Activated CD8-positive, alpha-beta T cell treated with anti-CD3 and anti-CD28 coated beads, Interleukin-2, amount 10 ng/mL, durations not matched to agents 7 days and 5 days (primary cell): Measurements from ENCODE around the gene COX7B. TPM values are rescaled to one million over a fixed set of nuclear protein-coding genes. Genes with fewer than 3 reads are reported as not detected.
"Not testable (repeated sequence)": the region's sequence is repeated elsewhere in the genome, so short reads cannot be mapped to it uniquely, and the experiment has no call there.

Source experiments
- ATAC-seq: fragments of 150-1000 bp; cut with Tn5 transposase; one replicate; pipeline ENCODE4 v1.10.0; 2021; ENCODE audit warnings: moderate library complexity
- CTCF ChIA-PET: fragments of 350-600 bp; sonication (Branson Sonifier 250); formaldehyde crosslinking; loops from one replicate; lab custom pipeline; 2021; ENCODE audit warnings: antibody characterized with exemption; lab: Charles Lee
- POLR2A ChIA-PET: fragments of 350-600 bp; sonication (Branson Sonifier 250); formaldehyde crosslinking; loops from one replicate; lab custom pipeline; 2021; ENCODE audit warnings: antibody characterized with exemption; lab: Charles Lee
- DNase-seq: peaks from one replicate; pipeline ENCODE4 v3.0.0-alpha.2; 2020
- H3K27ac Mint-ChIP-seq: one replicate; pipeline ENCODE4 v1.8.0; 2021; ENCODE audit warnings: mild to moderate bottlenecking, mixed read lengths
- H3K27me3 Mint-ChIP-seq: one replicate; pipeline ENCODE4 v1.8.0; 2021; ENCODE audit warnings: low read depth, mixed read lengths
- H3K36me3 Mint-ChIP-seq: one replicate; pipeline ENCODE4 v1.8.0; 2021; ENCODE audit warnings: low read depth, mixed read lengths
- H3K4me1 Mint-ChIP-seq: one replicate; pipeline ENCODE4 v1.8.0; 2021; ENCODE audit warnings: low read depth, mixed read lengths
- H3K4me3 Mint-ChIP-seq: one replicate; pipeline ENCODE4 v1.8.0; 2021; ENCODE audit warnings: mild to moderate bottlenecking, mixed read lengths
- H3K9me3 Mint-ChIP-seq: one replicate; pipeline ENCODE4 v1.8.0; 2022; ENCODE audit warnings: mixed read lengths; ENCODE audit not compliant: insufficient read depth
- total RNA-seq, 2 experiments: library from RNA; stranded (reverse); gene quantifications; one replicate each; pipeline ENCODE4 v1.2.3, GENCODE V29; 2021

Gene COX7B, protein sequence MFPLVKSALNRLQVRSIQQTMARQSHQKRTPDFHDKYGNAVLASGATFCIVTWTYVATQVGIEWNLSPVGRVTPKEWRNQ
- total RNA-seq = 100 to 1,000 TPM; 329 to 334 TPM

DNA sequence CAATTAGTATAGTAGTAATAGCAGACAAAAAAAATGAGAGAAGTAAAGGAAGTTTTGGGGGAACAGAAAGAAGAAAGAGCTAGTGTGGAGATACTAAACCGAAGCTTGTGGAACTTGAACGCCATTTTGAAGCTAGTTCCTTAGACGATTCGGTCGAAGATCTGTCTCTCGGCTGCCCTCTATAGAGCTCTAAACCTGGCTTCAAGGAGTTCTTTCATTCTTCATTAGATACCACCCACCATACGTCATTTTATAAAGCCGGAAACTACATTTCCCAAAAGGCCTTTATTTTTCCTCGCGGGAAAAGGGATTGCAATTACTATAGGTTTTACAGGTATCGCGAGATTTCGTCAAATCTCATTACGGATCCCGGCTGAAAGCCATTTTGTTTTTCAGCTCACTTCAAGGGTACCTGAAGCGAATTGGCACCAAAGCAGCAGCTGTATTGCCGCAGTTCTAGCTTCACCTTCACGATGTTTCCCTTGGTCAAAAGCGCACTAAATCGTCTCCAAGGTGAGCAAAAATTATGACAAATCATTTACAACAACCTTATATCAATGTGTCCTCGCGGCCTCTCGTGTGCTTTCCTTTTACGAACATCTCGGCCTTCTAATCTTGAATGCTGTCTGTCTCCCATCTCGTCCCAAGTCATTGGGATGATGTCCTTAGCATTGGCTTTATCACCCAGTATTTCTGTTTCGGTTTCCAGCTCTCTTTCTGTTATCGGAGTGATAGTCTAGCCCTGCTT is at the start of gene COX7B:
COX7B (plus strand) TSS at position 388 of the 748 bp plus-strand sequence; CDS start at position 474, 86 bp downstream.
- POLR2A ChIA-PET = interaction anchor here (0.7 to 2.1 kb wide), 10 partner anchors 8 to 207 kb away, joined by 3 to 21 read pairs (median 4); partner anchors contain the start of gene ATP7A

DNA sequence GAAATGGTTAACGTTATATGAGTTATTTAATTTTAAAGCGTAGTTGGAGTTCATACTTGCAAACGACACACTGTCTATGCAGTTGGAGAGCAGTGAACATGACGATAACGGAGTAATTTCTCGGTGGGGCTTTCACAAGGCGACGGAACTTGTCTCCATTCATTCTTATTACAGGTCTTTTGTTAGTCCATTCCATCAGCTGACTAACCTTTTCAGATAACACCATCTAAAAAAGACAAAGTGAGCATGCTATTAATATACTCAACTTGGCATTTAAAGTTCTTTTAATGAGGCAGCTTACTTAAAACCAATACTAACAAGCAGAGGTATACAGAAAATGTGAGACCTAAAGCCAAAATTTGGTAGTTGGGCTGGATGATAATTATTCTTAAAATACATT is 23.9 kb upstream of the COX7B start:
- POLR2A ChIA-PET = no interaction called here
- Mint-ChIP-seq H3K27me3 (no peaks in the 10 kb centered on the region), H3K4me1 (peaks cover 3% of the 10 kb centered on the region), H3K36me3 (peaks cover 26% of the 10 kb centered on the region), H3K4me3 (no peak overlapping the region), H3K9me3 (no peaks in the 10 kb centered on the region), H3K27ac (no peak overlapping the region)
- DNase-seq (no peak), ATAC-seq (no peak)
- CTCF ChIA-PET = no interaction called here

More for the DNA sequence above, at the start of gene COX7B:
- CTCF ChIA-PET = interaction anchor here (0.8 to 3.7 kb wide), 16 partner anchors 11 to 1048 kb away, joined by 3 to 32 read pairs (median 4); partner anchors contain the start of genes ATP7A, ATRX and FGF16
- Mint-ChIP-seq H3K36me3 (peaks cover 28% of the 10 kb centered on the region), H3K4me1 (peaks cover 23% of the 10 kb centered on the region), H3K9me3 (no peaks in the 10 kb centered on the region), H3K27ac (peak within 1 kb of the TSS; percentile 96), H3K27me3 (no peaks in the 10 kb centered on the region), H3K4me3 (peak within 1 kb of the TSS; percentile 88)
- ATAC-seq (peak; percentile 67), DNase-seq (peak; percentile 82)

DNA sequence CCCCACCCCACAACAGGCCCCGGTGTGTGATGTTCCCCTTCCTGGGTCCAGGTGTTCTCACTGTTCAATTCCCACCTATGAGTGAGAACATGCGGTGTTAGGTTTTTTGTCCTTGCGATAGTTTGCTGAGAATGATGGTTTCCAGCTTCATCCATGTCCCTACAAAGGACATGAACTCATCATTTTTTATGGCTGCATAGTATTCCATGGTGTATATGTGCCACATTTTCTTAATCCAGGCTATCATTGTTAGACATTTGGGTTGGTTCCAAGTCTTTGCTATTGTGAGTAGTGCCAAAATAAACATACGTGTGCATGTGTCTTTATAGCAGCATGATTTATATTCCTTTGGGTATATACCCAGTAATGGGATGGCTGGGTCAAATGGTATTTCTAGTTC is 17.9 kb upstream of the COX7B start:
- H3K27ac Mint-ChIP-seq, H3K4me3 Mint-ChIP-seq, H3K4me1 Mint-ChIP-seq, H3K27me3 Mint-ChIP-seq, H3K9me3 Mint-ChIP-seq, ATAC-seq, CTCF ChIA-PET, DNase-seq, POLR2A ChIA-PET: not testable (repeated sequence)
- H3K36me3 Mint-ChIP-seq = peaks cover 21% of the 10 kb centered on the region

DNA sequence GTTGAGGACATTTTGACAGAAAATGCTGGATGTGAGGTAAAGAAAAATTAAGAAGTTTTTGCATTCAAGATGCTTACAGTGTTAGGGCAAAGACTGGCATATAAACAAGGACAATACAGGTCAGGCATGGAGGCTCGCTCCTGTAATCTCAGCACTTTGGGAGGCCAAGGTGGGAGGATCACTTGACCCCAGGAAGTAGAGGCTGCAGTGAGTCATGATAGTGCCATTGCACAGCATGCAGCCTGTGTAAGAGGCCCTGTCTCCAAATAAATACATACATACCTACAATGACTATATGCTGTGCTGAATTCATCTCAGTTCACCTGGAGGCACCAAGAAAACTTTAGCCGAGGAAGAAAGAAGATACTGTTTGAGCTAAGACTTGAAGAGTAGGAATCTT is 6.4 kb upstream of the COX7B start:
- H3K36me3 Mint-ChIP-seq = peaks cover 18% of the 10 kb centered on the region
- H3K4me1 Mint-ChIP-seq = peaks cover 23% of the 10 kb centered on the region
- H3K27ac Mint-ChIP-seq = no peak overlapping the region
- no peaks in the 10 kb centered on the region for H3K27me3 Mint-ChIP-seq
- ATAC-seq (no peak), DNase-seq (no peak)
- no peak overlapping the region for H3K4me3 Mint-ChIP-seq
- H3K9me3 Mint-ChIP-seq = no peaks in the 10 kb centered on the region
- CTCF ChIA-PET = no interaction called here
- POLR2A ChIA-PET = no interaction called here

DNA sequence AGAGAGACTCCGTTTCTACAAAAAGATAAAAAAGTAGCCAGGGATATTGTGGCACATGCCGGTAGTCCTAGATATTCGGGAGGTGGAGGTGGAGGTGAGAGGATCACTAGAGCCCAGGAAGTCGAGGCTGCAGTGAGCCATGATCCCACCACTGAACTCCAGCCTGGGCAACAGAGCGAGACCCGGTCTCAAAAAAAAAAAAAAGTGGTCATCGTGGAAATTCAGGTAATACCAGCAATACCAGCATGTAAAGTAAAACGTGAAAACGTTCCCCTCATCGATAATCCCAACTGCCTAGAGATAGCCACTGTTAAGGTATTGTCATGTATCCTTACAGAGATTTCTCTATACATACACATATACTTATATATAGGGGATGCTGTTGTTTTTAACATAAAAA is 5.6 kb upstream of the COX7B start:
- ATAC-seq = no peak
- POLR2A ChIA-PET = interaction anchor here (0.9 kb wide), 1 partner anchor 15 kb away, joined by 3 read pairs; no protein-coding TSS in a partner anchor
- CTCF ChIA-PET = no interaction called here

DNA sequence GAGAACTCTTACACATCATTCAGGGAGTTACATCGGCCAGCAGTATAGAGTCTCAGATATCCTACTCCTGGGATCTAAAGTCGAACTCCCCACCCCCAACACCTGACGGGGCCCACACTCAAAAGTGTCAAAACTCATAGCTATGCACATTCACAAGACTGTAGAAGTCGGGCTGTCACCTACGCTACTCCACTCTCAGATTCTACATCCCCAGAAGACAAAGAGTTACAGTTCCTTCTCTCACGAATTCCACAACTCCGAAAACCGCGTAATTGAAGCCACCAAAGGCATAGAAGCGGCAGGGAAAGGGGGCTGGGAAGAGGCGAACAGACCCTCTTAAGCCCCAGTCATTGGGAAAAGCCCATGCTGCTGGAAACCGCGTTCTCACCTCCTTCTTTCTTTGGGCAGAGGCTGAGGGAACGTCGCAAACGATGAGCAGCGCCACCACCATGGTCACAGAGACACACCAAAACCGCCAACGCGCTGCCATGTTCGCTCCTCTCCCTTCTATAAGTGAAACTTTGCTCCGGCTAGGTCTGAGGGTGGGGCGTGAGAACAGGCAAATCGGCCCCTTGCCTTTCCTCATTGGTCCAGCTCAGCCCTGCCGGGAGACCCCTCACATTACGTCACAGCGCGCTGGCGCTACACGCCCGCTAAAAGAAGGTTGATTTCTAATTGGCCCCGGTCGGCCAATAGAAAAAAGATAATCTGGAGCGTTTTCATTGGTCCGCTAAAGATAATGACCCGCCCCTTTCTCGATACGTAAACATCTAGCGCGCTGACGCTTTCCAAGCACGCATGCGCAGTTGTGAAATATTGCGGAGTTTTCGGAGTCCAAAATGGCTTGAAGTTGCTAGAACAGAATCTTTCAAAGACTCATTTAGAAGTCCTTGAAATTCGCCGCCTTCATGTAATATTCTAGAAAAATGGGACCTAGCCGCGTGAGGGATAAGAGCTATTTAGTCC is 4.1 kb upstream of the COX7B start, which contains the start of gene MAGT1:
MAGT1 (minus strand) TSS at position 515 of the 966 bp plus-strand sequence; CDS start at position 490, 25 bp downstream.
- H3K4me3 Mint-ChIP-seq = peak within 1 kb of the TSS; percentile 86
- peak within 1 kb of the TSS; percentile 100 for H3K27ac Mint-ChIP-seq
- H3K9me3 Mint-ChIP-seq = no peaks in the 10 kb centered on the region
- ATAC-seq = peak; percentile 95
- peaks cover 26% of the 10 kb centered on the region for H3K4me1 Mint-ChIP-seq
- POLR2A ChIA-PET = interaction anchor here (0.6 to 1.7 kb wide), 5 partner anchors 14 to 1363 kb away, joined by 3 to 5 read pairs (median 3); no protein-coding TSS in a partner anchor
- CTCF ChIA-PET = interaction anchor here (1.0 to 1.1 kb wide), 2 partner anchors 15 to 21 kb away, joined by 3 read pairs; partner anchors contain the start of gene ATP7A
- no peaks in the 10 kb centered on the region for H3K27me3 Mint-ChIP-seq
- H3K36me3 Mint-ChIP-seq = peaks cover 12% of the 10 kb centered on the region
- peak; percentile 94 for DNase-seq

More for the DNA sequence above, 5.6 kb upstream of the COX7B start:
- DNase-seq = no peak
- no peak overlapping the region for H3K27ac Mint-ChIP-seq
- H3K4me3 Mint-ChIP-seq = peak overlapping the region; percentile 86
- no peaks in the 10 kb centered on the region for H3K9me3 Mint-ChIP-seq
- peaks cover 16% of the 10 kb centered on the region for H3K36me3 Mint-ChIP-seq
- no peaks in the 10 kb centered on the region for H3K27me3 Mint-ChIP-seq
- peaks cover 23% of the 10 kb centered on the region for H3K4me1 Mint-ChIP-seq

DNA sequence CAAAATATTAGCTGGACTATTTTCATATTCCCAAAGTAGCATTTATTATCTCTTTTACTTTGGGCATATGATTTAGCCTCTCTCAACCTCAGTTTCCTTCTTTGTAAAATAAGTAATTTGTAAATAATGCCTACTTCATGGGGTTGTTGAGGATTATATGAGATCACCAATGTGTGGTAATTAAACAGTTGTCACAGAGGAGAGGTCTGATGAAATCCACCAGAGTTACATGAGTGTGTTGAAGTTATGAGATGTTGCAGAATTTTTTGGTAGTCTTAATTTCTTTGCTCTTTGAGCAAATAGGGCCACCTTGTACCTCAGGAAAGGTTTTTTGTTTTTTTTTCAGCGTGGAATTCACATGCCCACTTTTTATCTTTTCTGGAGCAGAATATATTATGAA is 1.4 kb downstream of the COX7B start:
- Mint-ChIP-seq H3K9me3 (no peaks in the 10 kb centered on the region), H3K27ac (peak overlapping the region; percentile 71), H3K4me3 (peak overlapping the region; percentile 88), H3K4me1 (peaks cover 21% of the 10 kb centered on the region), H3K36me3 (peaks cover 32% of the 10 kb centered on the region), H3K27me3 (no peaks in the 10 kb centered on the region)
- no peak for ATAC-seq
- DNase-seq = no peak
- ChIA-PET POLR2A (interaction anchor here (1.2 to 2.1 kb wide), 2 partner anchors 10 to 238 kb away, joined by 4 to 21 read pairs; partner anchors contain the start of genes ATP7A and TAF9B), CTCF (interaction anchor here (1.2 to 3.7 kb wide), 3 partner anchors 9 to 202 kb away, joined by 4 to 32 read pairs (median 5); partner anchors contain the start of gene ATP7A)

DNA sequence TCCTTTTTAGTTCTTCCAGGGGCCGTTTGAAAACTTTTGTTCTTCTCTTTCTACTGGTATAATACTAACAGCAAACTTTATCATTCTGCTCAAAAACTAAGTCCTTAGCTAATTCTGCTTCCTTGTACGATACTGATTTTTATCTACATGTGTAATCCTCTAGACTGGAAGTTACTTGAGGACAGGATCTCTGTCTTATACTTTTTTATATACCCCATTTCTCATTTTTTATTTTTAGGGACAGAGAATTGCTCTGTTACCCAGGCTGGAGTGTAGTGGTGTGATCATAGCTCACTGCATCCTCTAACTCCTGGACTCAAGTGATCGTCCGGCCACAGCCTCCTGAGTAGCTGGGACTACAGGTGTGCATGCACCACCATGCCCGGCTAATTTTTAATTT is 2.2 kb downstream of the COX7B start:
- POLR2A ChIA-PET = interaction anchor here (1.2 kb wide), 1 partner anchor 238 kb away, joined by 4 read pairs; the partner anchor contains the start of gene TAF9B
- ATAC-seq (no peak), DNase-seq (no peak)
- Mint-ChIP-seq H3K27me3 (no peaks in the 10 kb centered on the region), H3K36me3 (peaks cover 31% of the 10 kb centered on the region), H3K4me1 (peaks cover 20% of the 10 kb centered on the region), H3K4me3 (peak overlapping the region; percentile 88), H3K9me3 (no peaks in the 10 kb centered on the region), H3K27ac (peak overlapping the region; percentile 55)
- CTCF ChIA-PET = interaction anchor here (1.2 to 3.7 kb wide), 3 partner anchors 9 to 201 kb away, joined by 4 to 32 read pairs (median 5); partner anchors contain the start of gene ATP7A

DNA sequence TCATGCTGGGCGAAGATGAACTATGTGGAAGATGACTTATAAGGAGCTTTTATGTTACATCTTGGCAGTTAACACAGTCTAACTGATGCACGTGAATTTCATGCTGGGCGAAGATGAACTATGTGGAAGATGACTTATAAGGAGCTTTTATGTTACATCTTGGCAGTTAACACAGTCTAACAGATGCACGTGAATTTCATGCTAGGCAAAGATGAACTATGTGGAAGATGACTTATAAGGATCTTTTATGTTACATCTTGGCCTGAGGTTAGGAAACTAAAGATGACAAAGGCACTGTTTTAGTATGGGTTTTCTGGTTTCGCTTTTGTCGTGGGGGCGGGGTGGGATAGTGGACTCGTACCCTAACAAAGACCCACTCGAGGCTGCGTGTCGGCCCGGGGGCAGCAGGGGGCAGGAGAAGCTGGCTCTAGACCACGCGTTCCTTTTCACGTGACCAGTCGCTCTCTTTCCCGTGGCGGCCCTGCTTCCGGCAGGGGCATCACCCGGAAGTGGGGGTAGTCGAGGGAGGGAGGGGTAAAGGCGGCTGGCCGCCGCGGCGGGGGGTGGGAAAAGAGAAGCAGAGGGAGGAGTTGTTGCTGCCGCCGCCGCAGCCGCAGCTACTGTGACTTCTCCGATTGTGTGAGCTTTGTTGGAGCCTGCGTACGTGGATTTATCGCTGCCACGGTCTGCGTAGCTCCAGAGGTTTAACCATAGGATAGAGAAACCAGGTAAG is 11.0 kb downstream of the COX7B start, which contains the start of gene ATP7A:
ATP7A (plus strand) TSS at position 586 of the 733 bp plus-strand sequence. CDS start 60,949 bp downstream, outside the sequence.
- H3K4me3 Mint-ChIP-seq = peak within 1 kb of the TSS; percentile 88
- peaks cover 18% of the 10 kb centered on the region for H3K4me1 Mint-ChIP-seq
- peaks cover 3% of the 10 kb centered on the region for H3K36me3 Mint-ChIP-seq
- H3K27ac Mint-ChIP-seq = peak within 1 kb of the TSS; percentile 91
- ChIA-PET CTCF (interaction anchor here (0.7 to 3.7 kb wide), 8 partner anchors 11 to 197 kb away, joined by 3 to 32 read pairs (median 4); partner anchors contain the start of genes COX7B and MAGT1), POLR2A (interaction anchor here (0.6 to 1.7 kb wide), 6 partner anchors 9 to 196 kb away, joined by 3 to 21 read pairs (median 4); partner anchors contain the start of genes COX7B and PGK1)
- H3K27me3 Mint-ChIP-seq = no peaks in the 10 kb centered on the region
- peak; percentile 95 for ATAC-seq
- no peaks in the 10 kb centered on the region for H3K9me3 Mint-ChIP-seq
- peak; percentile 93 for DNase-seq

DNA sequence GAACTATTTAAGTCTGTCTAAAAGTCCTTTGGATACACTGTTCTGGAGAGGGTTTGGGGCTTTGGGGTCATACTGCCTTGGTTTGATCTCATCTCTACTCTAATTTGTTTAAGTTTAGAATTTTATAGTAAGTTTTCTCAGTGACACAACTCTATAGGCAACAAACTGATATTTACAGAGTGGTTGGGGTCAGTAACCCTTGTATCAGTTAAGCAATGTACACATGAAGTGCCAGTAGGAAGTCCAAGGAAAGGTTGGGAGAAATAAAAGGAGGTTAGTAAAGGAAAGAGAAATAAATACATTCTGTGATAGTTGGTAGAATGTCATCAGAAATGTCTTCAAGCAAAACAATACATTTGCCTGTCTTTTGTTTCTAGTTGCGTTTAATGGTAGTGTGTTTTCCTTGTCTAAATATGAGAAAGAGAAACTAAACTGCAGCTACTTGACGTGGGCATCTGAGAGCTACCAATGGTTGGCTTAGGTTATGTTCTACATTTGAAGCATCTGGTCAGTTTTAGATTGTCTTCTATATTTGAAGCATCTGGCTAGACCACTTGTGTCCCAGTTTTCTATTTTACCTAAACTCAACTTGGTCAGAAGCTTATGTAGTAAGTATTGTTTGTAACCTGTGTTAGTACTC is 18.1 kb downstream of the COX7B start:
- H3K4me3 Mint-ChIP-seq = peak overlapping the region; percentile 61
- H3K27me3 Mint-ChIP-seq = no peaks in the 10 kb centered on the region
- peaks cover 23% of the 10 kb centered on the region for H3K4me1 Mint-ChIP-seq
- peaks cover 2% of the 10 kb centered on the region for H3K36me3 Mint-ChIP-seq
- ChIA-PET POLR2A (no interaction called here), CTCF (interaction anchor here (1.3 to 2.3 kb wide), 3 partner anchors 18 to 175 kb away, joined by 4 to 12 read pairs (median 6); partner anchors contain the start of gene COX7B)
- ATAC-seq = no peak
- peak overlapping the region; percentile 70 for H3K27ac Mint-ChIP-seq
- no peaks in the 10 kb centered on the region for H3K9me3 Mint-ChIP-seq
- DNase-seq = no peak
